Peyer's patch (tissue), 4 donors: ENCODE results near the gene SSTR3. TPM values are rescaled to one million over a fixed set of nuclear protein-coding genes. Genes with fewer than 3 reads are reported as not detected.

Source experiments
- DNase-seq, 3 donors: peaks; one replicate each; pipeline ENCODE4 v3.0.0-alpha.2; 2017 to 2019
- H3K27ac ChIP-seq, 4 donors: fragments of 200-600 bp; sonication (generic); one replicate each; pipeline ENCODE4 v1.5.1; 2016 to 2019
- H3K27me3 ChIP-seq, 2 donors: fragments of 200-600 bp; sonication (generic); one replicate each; pipeline ENCODE4 v1.5.1; 2019
- H3K36me3 ChIP-seq, 3 donors: fragments of 200-600 bp; sonication (generic); one replicate each; pipeline ENCODE4 v1.5.1; 2016 to 2019
- H3K4me1 ChIP-seq, 4 donors: fragments of 200-600 bp; sonication (generic); one replicate each; pipeline ENCODE4 v1.5.1; 2016 to 2019
- H3K4me3 ChIP-seq, 4 donors: fragments of 200-600 bp; sonication (generic); 1 replicate in 3 of 4; 2 replicates in 1 of 4; pipeline ENCODE4 v1.5.1; 2016 to 2019; ENCODE audit warnings: mild to moderate bottlenecking in 1 of 4
- H3K9me3 ChIP-seq, 4 donors: fragments of 200-600 bp; sonication (generic); one replicate each; pipeline ENCODE4 v1.5.1; 2016 to 2019; ENCODE audit warnings: mild to moderate bottlenecking in 1 of 4
- CTCF ChIP-seq, 6 experiments: fragments of 450-650 bp in 4 of 6; fragments of 200-600 bp in 2 of 6; sonication (generic) in 1 of 6; IDR thresholded peaks; one replicate each; pipeline ENCODE4 v1.5.1; 2017 to 2019; ENCODE audit warnings: antibody characterized with exemption in 6 of 6, mild to moderate bottlenecking in 3 of 6, moderate library complexity in 1 of 6
- POLR2A ChIP-seq, 2 donors: fragments of 450-650 bp; IDR thresholded peaks; one replicate each; pipeline ENCODE4 v1.5.1; 2017; ENCODE audit warnings: antibody characterized with exemption in 2 of 2, mild to moderate bottlenecking in 2 of 2, moderate library complexity in 2 of 2
- total RNA-seq, 4 donors: library from RNA; depleted of rRNA; stranded (reverse); fragments of >200 nt; gene quantifications; one replicate each; pipeline ENCODE4 v1.1.0, GENCODE V29; 2016

Gene SSTR3
- not detected for total RNA-seq

- H3K9me3 ChIP-seq = no peaks in the 10 kb centered on the region
- TF ChIP-seq CTCF (IDR thresholded peaks at IDR 0.05) (no peak), POLR2A (IDR thresholded peaks at IDR 0.05) (no peak)
- peak in 2 of 3 donors; percentile 41 to 43 for DNase-seq
- H3K4me1 ChIP-seq = no peaks in the 10 kb centered on the region
- H3K4me3 ChIP-seq = no peak within 1 kb of the TSS
- no peaks in the 10 kb centered on the region for H3K36me3 ChIP-seq
- no peaks in the 10 kb centered on the region for H3K27me3 ChIP-seq
- H3K27ac ChIP-seq = no peak within 1 kb of the TSS
Measured at GRCh38 chr22:37212174-37212906, at the start of gene SSTR3. Gene SSTR3, minus strand, starts transcription at chr22:37212477. Its CDS starts 4,674 bp downstream, at chr22:37207803.

- H3K4me3 ChIP-seq = no peak overlapping the region
- TF ChIP-seq CTCF (IDR thresholded peaks at IDR 0.05) (peak; percentile 78 to 95 (median 86)), POLR2A (IDR thresholded peaks at IDR 0.05) (no peak)
- peaks cover 0 to 4% of the 10 kb centered on the region in 2 donors for H3K27me3 ChIP-seq
- peaks cover 0 to 10% (median 0%) of the 10 kb centered on the region in 4 donors for H3K4me1 ChIP-seq
- H3K27ac ChIP-seq = no peak overlapping the region
- no peaks in the 10 kb centered on the region for H3K36me3 ChIP-seq
- peak; percentile 59 to 84 (median 75) for DNase-seq
- H3K9me3 ChIP-seq = peaks cover 0 to 11% (median 5%) of the 10 kb centered on the region in 4 donors
Measured at GRCh38 chr22:37260901-37261336, 48.6 kb upstream of the SSTR3 start.

GRCh38 chr22:37260155-37260795 is 48.0 kb upstream of the SSTR3 start:
- TF ChIP-seq CTCF (IDR thresholded peaks at IDR 0.05) (no peak), POLR2A (IDR thresholded peaks at IDR 0.05) (no peak)
- H3K4me3 ChIP-seq = no peak overlapping the region
- H3K27ac ChIP-seq = no peak overlapping the region
- peak in 1 of 3 donors; percentile 22 for DNase-seq
- H3K9me3 ChIP-seq = peaks cover 0 to 11% (median 5%) of the 10 kb centered on the region in 4 donors
- peaks cover 0 to 4% of the 10 kb centered on the region in 2 donors for H3K27me3 ChIP-seq
- H3K4me1 ChIP-seq = peaks cover 0 to 10% (median 0%) of the 10 kb centered on the region in 4 donors
- H3K36me3 ChIP-seq = no peaks in the 10 kb centered on the region

GRCh38 chr22:37259540-37260029 is 47.3 kb upstream of the SSTR3 start:
- H3K4me1 ChIP-seq = peaks cover 0 to 10% (median 0%) of the 10 kb centered on the region in 4 donors
- H3K36me3 ChIP-seq = no peaks in the 10 kb centered on the region
- H3K4me3 ChIP-seq = no peak overlapping the region
- H3K27me3 ChIP-seq = peaks cover 0 to 4% of the 10 kb centered on the region in 2 donors
- no peak for TF ChIP-seq POLR2A (IDR thresholded peaks at IDR 0.05)
- peak in 5 of 6 experiments; percentile 15 to 29 (median 27) for TF ChIP-seq CTCF (IDR thresholded peaks at IDR 0.05)
- peaks cover 0 to 9% (median 3%) of the 10 kb centered on the region in 4 donors for H3K9me3 ChIP-seq
- no peak overlapping the region for H3K27ac ChIP-seq
- peak in 2 of 3 donors; percentile 42 to 61 for DNase-seq

GRCh38 chr22:37258753-37259401 is 46.6 kb upstream of the SSTR3 start:
- Histone ChIP-seq H3K9me3 (peaks cover 0 to 2% (median 0%) of the 10 kb centered on the region in 4 donors), H3K36me3 (no peaks in the 10 kb centered on the region), H3K27ac (no peak overlapping the region), H3K4me1 (peaks cover 0 to 10% (median 0%) of the 10 kb centered on the region in 4 donors), H3K27me3 (peaks cover 0 to 4% of the 10 kb centered on the region in 2 donors), H3K4me3 (no peak overlapping the region)
- TF ChIP-seq POLR2A (IDR thresholded peaks at IDR 0.05) (no peak), CTCF (IDR thresholded peaks at IDR 0.05) (no peak)
- DNase-seq = peak in 1 of 3 donors; percentile 35
